Measurements from ENCODE around the gene GOLGA3.

The GOLGA3 gene

DNA sequence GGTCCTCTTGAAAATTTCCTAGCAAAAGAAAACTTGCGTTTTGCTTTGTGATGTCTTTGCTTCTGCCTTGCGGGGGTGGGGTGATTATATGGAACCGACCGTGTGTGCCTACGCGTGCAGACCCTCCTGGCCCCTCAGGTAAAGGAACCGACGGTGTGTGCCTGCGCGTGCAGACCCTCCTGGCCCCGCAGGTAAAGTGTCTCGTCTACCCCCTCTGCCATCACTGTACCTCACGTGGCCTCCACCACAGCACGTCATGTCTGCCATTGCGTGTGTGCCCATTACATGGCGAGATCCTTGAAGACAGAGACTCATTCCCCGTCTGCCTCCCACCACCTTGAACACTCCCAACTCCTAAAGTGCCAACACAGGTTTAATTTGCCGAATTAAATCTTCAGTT is 3.6 kb downstream of the GOLGA3 start:
- no peaks in the 10 kb centered on the region for H3K27me3 ChIP-seq (ENCODE audit: insufficient read depth, poor library complexity, severe bottlenecking)
- H3K36me3 ChIP-seq (ENCODE audit: low read depth): peaks cover 67% of the 10 kb centered on the region
- TF ChIP-seq, protein P1, sequence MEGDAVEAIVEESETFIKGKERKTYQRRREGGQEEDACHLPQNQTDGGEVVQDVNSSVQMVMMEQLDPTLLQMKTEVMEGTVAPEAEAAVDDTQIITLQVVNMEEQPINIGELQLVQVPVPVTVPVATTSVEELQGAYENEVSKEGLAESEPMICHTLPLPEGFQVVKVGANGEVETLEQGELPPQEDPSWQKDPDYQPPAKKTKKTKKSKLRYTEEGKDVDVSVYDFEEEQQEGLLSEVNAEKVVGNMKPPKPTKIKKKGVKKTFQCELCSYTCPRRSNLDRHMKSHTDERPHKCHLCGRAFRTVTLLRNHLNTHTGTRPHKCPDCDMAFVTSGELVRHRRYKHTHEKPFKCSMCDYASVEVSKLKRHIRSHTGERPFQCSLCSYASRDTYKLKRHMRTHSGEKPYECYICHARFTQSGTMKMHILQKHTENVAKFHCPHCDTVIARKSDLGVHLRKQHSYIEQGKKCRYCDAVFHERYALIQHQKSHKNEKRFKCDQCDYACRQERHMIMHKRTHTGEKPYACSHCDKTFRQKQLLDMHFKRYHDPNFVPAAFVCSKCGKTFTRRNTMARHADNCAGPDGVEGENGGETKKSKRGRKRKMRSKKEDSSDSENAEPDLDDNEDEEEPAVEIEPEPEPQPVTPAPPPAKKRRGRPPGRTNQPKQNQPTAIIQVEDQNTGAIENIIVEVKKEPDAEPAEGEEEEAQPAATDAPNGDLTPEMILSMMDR (IDR thresholded peaks at IDR 0.05; ENCODE audit: poor library complexity, severe bottlenecking): no peak
- DNase-seq (ENCODE audit: low spot score): no peak
- H3K27ac ChIP-seq (ENCODE audit: poor library complexity, severe bottlenecking): no peak overlapping the region
- ATAC-seq (ENCODE audit: low read depth): no peak
- H3K4me3 ChIP-seq (ENCODE audit: severe bottlenecking): no peak overlapping the region
- no peaks in the 10 kb centered on the region for H3K9me3 ChIP-seq (ENCODE audit: severe bottlenecking)
- H3K4me1 ChIP-seq (ENCODE audit: insufficient read depth, poor library complexity, severe bottlenecking): peaks cover 6% of the 10 kb centered on the region

- Histone ChIP-seq H3K27me3 (ENCODE audit: insufficient read depth, poor library complexity, severe bottlenecking) (no peaks in the 10 kb centered on the region), H3K36me3 (ENCODE audit: low read depth) (peaks cover 77% of the 10 kb centered on the region), H3K9me3 (ENCODE audit: severe bottlenecking) (no peaks in the 10 kb centered on the region), H3K4me1 (ENCODE audit: insufficient read depth, poor library complexity, severe bottlenecking) (peaks cover 6% of the 10 kb centered on the region), H3K4me3 (ENCODE audit: severe bottlenecking) (no peak overlapping the region), H3K27ac (ENCODE audit: poor library complexity, severe bottlenecking) (no peak overlapping the region)
- TF ChIP-seq, protein P1 (IDR thresholded peaks at IDR 0.05; ENCODE audit: poor library complexity, severe bottlenecking): no peak
- peak; percentile 15; the same call in 1 of the 3 replicates for ATAC-seq (ENCODE audit: low read depth)
- no peak for DNase-seq (ENCODE audit: low spot score)
Observed at GRCh38 chr12:132824053-132824452, 4.6 kb downstream of the GOLGA3 start.

- Histone ChIP-seq H3K36me3 (ENCODE audit: low read depth) (peaks cover 81% of the 10 kb centered on the region), H3K27ac (ENCODE audit: poor library complexity, severe bottlenecking) (no peak overlapping the region), H3K4me3 (ENCODE audit: severe bottlenecking) (no peak overlapping the region), H3K4me1 (ENCODE audit: insufficient read depth, poor library complexity, severe bottlenecking) (no peaks in the 10 kb centered on the region), H3K9me3 (ENCODE audit: severe bottlenecking) (no peaks in the 10 kb centered on the region), H3K27me3 (ENCODE audit: insufficient read depth, poor library complexity, severe bottlenecking) (no peaks in the 10 kb centered on the region)
- no peak for ATAC-seq (ENCODE audit: low read depth)
- no peak for DNase-seq (ENCODE audit: low spot score)
- TF ChIP-seq, protein P1 (IDR thresholded peaks at IDR 0.05; ENCODE audit: poor library complexity, severe bottlenecking): no peak
Observed at GRCh38 chr12:132818562-132818961, 10.1 kb downstream of the GOLGA3 start.

- Histone ChIP-seq H3K9me3 (ENCODE audit: severe bottlenecking) (no peaks in the 10 kb centered on the region), H3K4me3 (ENCODE audit: severe bottlenecking) (no peak overlapping the region), H3K4me1 (ENCODE audit: insufficient read depth, poor library complexity, severe bottlenecking) (no peaks in the 10 kb centered on the region), H3K27me3 (ENCODE audit: insufficient read depth, poor library complexity, severe bottlenecking) (no peaks in the 10 kb centered on the region), H3K27ac (ENCODE audit: poor library complexity, severe bottlenecking) (no peak overlapping the region), H3K36me3 (ENCODE audit: low read depth) (peaks cover 66% of the 10 kb centered on the region)
- ATAC-seq (ENCODE audit: low read depth) (no peak), DNase-seq (ENCODE audit: low spot score) (no peak)
- TF ChIP-seq, protein P1 (IDR thresholded peaks at IDR 0.05; ENCODE audit: poor library complexity, severe bottlenecking): no peak
Observed at GRCh38 chr12:132814232-132814631, 14.4 kb downstream of the GOLGA3 start.

GRCh38 chr12:132813443-132813842 is 15.2 kb downstream of the GOLGA3 start:
- ATAC-seq (ENCODE audit: low read depth): no peak
- TF ChIP-seq, protein P1 (IDR thresholded peaks at IDR 0.05; ENCODE audit: poor library complexity, severe bottlenecking): no peak
- Histone ChIP-seq H3K4me3 (ENCODE audit: severe bottlenecking) (no peak overlapping the region), H3K27ac (ENCODE audit: poor library complexity, severe bottlenecking) (no peak overlapping the region), H3K9me3 (ENCODE audit: severe bottlenecking) (no peaks in the 10 kb centered on the region), H3K27me3 (ENCODE audit: insufficient read depth, poor library complexity, severe bottlenecking) (no peaks in the 10 kb centered on the region), H3K36me3 (ENCODE audit: low read depth) (peaks cover 62% of the 10 kb centered on the region), H3K4me1 (ENCODE audit: insufficient read depth, poor library complexity, severe bottlenecking) (no peaks in the 10 kb centered on the region)
- DNase-seq (ENCODE audit: low spot score): no peak

Data from RWPE2 (cell line).